Left forelimb (tissue), 1 donor: ENCODE data around the gene LIG3.
"Not testable (repeated sequence)": the region's sequence is repeated elsewhere in the genome, so short reads cannot be mapped to it uniquely, and the experiment has no call there.

Source experiments
- DNase-seq: peaks from one replicate; pipeline ENCODE4 v3.0.0-alpha.2; 2018; ENCODE audit warnings: low spot score

LIG3 gene

DNA sequence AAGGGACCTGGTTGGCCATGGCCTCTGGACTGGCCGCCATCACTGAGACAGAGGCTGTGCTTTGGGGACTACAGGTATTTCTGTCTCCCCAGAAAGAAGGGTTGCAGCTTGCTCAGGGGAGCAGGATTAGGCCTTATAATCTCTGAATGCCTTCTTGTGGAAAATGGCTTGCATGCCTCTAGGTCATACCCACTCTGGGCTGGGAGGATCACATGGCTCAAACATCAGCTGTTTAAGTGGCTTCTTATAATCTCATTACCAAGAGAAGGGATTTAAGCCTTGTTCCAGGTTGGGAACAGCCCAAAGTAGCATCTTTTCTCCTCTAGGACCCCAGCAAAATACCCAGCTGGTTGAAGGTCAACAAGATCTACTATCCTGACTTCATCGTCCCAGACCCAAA lies 19.1 kb downstream of the LIG3 start:
- DNase-seq = no peak

DNA sequence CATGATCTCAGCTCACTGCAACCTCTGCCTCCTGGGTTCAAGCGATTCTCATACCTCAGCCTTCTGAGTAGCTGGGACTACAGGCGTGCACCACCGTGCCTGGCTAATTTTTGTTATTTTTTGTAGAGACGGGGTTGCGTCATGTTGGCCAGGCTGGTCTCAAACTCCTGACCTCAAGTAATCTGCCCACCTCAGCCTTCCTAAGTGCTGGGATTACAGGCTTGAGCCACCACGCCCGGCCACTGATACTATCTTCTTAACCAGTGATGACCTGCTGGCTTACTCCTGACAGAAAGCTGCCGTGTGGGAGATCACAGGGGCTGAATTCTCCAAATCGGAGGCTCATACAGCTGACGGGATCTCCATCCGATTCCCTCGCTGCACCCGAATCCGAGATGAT lies 20.7 kb downstream of the LIG3 start:
- DNase-seq = not testable (repeated sequence)

DNA sequence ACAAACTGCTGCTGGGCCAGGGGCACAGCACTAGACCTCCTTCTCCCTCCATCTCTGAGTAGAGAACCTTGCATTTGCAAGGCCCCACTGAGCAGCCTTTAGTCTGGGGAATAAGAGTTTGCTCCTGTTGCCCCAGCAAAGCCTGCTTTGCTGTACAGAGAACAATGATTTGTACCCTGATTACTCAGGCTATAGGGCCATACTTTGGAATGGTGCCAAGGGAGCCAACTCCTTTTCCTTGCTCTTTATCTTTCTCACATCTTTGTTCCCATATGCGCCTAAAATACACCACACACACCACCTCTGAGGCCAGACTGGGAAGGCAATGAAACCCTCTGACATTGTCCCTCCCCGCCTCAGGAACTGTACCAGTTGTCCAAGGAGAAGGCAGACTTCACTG lies 21.2 kb downstream of the LIG3 start:
- DNase-seq = no peak

DNA sequence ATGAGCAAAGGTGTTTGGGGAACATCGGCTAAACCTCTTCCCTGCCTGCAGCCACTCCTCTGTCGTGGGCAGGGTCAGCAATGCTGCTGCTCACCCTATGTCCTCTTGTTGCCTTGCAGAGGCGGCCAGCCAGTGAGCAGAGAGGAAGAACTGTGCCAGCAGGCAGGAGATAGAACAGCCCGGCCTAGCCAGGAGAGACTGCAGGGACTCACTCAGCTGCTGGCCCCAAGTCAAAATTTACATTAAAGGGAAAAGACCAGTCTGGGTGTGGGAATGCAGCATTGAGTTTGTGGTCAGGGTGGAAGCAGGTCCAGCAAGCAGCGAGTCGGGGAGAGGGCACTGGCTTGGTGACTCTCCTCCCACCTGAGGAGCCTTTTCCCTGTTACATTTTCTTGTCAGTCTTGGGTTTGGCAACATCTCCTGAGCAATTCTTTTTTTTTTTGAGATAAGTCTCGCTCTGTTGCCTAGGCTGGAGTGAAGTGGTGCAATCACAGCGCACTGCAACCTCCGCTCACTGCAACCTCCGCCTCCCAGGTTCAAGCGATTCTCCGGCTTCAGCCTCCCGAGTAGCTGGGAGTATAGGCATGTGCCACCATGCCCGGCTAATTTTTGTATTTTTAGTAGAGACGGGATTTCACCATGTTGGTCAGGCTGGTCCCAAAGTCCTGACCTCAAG lies 22.7 kb downstream of the LIG3 start:
- DNase-seq = no peak

- DNase-seq = no peak
Measured at GRCh38 chr17:35003778-35004177, 23.5 kb downstream of the LIG3 start.

DNA sequence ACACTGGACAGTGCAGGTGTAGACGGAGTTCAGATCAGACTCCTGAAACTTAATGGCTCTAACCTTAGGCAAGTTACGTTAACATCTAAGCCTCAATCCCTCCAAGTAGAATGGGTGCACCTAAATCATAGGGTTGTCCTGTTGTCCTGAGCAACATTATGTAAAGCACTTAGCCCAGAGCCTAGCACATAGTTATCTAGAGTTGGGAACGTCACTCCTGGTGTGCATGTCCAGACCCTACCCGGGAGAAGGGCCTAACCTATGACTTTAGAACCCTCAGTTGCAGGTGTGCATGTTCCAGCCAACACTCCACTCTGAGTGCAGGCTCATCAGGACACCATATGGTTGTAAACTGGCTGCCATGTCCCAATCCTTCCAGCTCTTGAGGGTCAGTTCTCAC lies 26.0 kb downstream of the LIG3 start:
- no peak for DNase-seq

DNA sequence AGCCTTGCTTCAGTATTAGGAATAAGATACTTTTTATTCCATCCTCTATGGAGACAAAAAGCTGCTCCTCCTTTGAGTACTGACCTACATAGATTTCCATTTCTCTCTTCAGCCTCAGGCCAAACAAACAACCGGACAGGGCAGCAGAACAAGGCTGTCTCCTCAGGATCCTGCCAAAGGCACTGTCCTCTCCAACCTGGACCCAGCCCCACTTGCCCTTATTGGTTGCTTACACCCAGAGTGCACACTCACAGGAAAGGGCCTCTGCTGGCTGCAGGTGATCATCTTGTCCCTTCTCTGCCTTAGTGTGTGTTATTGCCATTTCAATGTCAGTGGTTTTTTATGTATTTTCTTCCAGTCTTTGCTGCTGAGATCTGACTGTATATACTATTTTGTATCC lies 26.6 kb downstream of the LIG3 start:
- peak; percentile 46 for DNase-seq

DNA sequence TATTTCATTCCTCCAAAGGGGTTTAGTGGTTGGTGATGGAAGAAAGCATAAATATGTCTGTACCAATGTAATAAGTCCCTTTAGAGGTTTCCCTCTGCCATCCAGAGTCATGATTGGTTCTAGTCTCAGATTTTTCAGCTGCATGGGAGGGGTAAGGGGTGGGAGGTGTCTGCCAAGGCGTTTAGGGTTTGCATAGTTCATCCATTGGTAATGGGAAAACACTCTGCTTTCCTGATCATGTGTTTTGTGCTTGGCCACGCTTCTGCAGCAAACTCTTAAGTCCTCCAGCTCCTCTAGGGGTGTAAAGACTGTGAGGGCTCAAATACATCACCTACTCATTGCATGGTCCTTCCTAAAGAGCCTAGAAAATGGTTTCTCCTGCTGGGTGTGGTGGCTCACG lies 29.8 kb downstream of the LIG3 start:
- no peak for DNase-seq

DNA sequence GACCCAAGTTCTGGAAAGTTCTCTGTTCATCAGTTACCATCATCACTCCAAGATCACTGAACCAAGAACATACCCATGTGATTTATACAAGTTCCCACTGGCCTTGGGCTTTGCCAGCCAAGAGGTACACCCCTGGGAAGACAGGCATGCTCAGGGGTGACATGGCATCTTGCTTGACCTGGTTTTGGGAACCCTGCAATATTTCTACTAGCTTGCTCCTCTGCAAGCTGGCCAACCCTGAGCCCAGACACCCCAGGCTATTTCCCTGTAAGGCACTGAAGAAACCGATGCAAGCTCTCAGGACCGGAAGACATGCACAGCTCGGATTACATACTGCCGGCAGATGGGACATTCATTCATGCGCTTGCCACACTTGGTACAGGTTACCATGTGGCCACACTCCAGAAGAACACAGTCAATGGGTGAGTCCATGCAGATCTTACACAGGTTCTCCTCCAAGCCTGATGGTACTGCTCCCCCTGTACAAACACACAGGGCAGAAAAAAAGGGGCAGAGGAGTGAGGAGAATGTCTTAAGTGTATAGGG lies 31.4 kb downstream of the LIG3 start:
- no peak for DNase-seq

GRCh38 chr17:35016369-35016768 lies 36.1 kb downstream of the LIG3 start:
- no peak for DNase-seq

DNA sequence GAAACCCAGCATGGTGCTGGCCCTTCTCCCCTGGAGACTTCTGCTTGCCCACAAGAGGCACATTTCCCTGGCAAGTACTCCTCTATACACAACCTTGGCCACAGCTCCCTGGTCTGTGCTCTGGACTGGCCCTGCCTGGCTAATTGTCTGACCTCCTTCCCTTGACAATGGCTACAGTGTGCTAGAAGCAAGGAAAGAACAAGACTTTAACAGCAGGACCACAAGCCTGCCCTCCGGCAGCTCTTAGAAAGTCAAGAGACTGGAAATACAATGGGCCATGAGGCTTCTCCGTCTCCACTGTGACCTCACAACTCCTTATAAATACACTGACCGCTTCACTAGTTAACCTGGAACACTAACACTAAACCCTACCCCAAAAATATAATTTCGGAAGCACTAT lies 36.7 kb downstream of the LIG3 start:
- no peak for DNase-seq

DNA sequence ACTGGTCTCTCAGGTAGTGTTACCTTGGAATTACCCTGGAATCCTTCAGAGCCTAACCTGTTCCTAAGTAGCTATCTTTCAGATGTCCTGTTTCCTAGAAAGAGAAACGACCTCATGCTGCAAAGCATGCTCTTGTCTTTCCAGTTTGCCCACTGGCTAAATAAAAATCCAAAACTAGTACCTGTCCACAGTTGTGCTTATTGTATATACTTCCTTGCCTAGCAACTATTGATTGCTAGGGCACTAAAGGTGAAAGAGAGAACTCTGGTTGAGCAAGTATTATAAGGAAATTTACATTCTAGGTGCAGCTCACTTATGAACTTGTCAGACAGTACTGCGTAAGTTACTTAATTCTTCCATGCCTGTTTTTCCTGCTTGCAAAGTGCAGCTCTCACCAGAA lies 38.5 kb downstream of the LIG3 start:
- no peak for DNase-seq

DNA sequence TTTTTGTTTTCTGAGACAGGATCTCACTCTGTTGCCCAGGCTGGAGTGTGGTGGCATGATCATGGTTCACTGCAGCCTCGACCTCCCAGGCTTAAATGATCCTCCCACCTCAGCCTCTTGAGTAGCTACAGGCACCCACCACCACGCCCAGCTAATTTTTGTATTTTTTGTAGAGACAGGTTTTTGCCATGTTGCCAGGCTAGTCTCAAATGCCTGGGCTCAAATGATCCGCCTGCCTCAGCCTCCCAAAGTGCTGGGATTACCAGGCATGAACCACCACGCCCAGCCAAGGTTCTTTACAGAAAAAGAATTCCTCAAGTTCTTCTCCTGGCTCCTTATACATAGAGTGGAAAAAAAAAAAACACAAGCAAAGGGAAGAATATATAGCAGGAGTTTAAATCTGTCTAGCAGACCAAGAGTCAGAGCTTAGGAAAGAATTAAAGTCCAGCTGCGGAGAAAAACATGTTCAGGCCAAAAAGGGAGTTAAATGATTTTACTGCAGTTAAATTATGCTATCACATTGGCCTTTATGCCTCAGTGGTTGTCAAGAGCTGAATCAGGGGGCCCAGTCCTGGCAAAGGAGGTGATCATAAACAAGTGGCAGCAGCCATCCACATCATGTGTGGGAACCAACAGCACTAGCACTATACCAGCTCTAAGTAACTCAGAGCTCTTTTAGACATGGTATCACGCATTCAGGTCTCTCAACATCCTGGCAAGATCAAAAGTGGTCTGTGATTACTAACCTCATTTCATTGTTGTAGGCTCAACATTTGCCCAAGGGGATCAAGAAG lies 39.3 kb downstream of the LIG3 start:
- no peak for DNase-seq

GRCh38 chr17:35021520-35022380 lies 41.4 kb downstream of the LIG3 start:
- no peak for DNase-seq

DNA sequence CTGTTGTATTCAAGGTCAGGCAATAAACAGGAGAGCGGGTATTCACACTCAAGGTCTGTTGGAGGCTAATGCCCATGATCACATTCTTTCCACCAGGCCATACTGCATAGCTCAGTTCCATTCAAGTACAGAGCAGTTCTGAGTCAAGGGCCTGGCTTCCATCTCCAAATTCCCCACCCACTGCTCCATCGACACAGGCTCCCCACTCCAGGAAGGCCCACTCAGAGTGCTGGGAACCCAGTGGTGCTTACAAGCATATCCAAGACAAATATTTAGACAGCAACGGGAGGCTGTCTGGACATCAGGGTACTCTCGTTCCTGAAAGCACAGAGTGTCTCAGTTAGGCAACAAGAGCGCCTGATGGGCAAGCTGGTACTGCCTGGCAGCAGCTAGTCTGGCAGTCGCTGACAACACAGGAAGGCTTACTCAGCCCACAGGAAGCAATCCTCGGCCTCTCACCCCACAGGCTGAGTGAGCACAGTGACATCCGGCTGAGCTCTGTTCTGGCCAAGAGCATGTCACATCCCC lies 42.3 kb downstream of the LIG3 start:
- no peak for DNase-seq

GRCh38 chr17:35023538-35023937 lies 43.2 kb downstream of the LIG3 start:
- no peak for DNase-seq

DNA sequence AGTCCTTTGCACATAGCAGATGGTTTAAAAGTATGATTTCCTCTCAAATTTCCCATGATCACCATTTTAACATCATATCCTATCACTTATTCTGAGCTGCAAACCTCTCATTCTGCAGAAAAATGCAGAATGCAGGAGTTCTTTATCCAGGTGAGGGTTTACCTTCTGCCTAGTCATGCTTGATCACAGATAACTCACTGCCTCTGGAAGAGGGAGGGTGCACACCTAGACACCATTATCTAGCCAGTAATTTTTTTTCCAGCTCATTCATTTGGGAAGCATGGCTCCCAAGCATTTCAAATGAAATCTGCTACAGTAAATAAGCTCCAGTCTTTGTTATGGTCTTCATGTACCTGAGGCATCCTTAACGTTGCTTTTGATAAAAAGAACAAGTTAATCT lies 45.2 kb downstream of the LIG3 start:
- no peak for DNase-seq

DNA sequence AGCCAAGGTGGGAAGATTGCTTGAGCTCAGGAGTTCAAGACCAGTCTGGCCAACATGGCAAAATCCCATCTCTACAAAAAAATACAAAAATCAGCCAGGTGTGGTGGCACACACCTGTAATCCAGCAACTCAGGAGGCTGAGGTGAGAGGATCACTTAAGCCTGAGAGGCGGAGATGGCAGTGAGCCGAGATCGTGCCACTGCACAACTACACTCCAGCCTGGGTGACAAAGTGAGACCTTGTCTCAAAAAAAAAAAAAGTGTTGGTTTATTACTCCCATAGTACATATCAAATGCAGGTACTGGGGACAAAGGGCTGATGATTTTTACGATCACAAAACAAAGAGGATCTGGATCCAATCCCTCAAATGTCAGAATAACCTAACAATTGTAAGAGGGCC lies 47.8 kb downstream of the LIG3 start:
- DNase-seq = not testable (repeated sequence)

DNA sequence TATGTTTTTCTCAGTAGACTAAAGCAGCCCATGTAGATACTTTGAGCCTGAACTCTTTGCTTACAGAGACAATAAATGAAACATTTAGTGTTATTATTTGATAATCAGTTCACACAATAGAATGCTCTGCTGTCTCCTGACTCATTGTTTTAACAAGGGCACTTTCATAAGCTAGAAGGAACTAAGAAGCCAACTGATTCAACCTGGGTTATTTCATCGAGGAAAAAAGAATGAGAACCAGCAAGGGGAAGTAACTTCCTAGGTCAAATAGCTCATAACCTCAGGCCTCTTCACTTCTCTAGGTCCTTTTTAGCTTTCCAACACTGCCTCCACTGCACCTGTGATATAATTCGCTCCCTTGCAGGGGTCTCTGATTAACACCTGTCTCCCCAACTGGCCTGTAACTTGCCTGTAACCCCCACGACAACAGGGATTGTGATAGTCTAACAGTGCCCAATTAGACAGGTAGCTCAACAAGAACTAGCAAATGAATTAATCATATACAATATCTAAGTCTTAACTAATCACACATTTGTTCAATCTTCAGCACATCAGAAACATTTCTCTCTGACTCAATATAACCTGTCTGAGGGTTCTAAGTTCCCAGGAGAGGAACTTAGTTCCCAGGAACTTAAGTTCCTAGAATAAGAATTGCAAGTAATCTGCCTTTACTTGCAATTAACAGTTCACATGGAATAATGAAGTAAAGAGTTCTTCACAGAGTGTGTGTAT lies 48.4 kb downstream of the LIG3 start:
- no peak for DNase-seq

DNA sequence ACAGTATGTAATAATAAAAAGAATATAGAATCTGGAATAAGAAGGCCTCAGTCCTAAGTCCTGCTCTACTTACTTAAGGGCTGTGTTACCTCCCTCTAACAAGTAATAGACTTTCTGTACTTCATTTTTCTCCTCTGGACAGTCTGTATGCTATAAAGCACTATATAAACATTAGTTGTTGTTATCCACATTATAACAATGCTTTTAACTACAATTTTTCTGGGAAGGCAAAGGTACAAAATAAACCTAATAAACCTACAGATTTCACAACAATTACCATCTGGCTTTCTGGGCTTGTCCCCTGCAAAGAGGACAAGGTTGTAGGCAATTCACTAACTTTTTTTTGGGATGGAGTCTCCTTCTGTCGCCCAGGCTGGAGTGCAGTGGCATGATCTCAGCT lies 50.5 kb downstream of the LIG3 start:
- no peak for DNase-seq

DNA sequence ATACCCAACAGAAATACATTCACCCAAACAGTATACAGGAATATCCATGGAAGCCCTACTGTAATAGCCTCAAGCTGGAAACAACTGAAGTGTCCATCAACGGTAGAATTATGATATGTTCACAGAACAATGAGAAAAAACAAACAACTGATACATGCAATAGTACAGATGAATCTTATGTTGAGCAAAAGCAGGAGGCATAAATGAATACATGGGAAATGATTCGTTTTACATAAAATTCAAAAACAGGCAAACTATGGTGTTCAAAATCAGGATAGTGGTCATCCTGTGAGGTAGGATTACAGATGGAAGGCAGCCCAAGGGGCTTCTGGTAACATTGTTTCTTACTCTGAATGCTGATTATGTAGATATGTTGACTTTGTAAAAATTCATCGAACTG lies 58.1 kb downstream of the LIG3 start:
- no peak for DNase-seq

DNA sequence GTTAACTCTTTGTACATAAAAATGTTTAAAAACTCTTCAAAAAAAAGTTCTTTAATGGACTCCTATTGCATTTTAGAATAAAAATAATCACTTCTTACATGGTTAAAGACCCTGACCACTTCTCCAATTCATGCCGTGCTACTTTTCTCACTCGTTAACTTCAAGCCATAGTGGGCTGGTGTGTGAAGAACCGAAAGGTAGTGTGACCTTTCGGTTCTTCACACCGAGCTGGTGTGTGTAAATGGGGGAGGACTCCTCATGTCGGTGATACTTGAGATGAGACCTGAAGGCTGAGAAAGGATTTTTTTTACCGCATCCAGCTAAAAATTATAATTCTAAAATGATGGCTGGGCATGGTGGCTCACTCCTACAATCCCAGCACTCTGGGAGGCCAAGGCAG lies 61.1 kb downstream of the LIG3 start:
- DNase-seq = no peak
